Measurements from ENCODE around the gene SLC25A23.
"Not testable (repeated sequence)": the region's sequence is repeated elsewhere in the genome, so short reads cannot be mapped to it uniquely, and the experiment has no call there.

SLC25A23 gene

DNA sequence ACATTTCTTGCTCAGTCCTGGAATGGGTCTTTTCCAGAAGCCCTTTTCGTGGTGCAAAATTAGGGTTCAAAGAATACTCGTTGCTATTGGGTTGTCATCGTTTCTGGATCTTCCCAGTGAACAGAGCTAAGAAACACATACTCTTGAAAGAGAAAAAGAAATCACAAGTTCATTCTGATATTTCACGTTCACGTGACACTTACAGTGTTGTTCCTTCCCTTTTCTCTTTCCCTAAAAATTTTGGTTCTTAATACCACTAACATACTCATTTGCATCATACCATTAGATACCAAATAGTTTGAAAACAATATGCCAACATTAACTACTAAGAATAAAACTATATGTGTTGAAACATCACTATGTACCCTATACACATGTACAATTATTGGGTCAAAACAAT lies 53.2 kb downstream of the SLC25A23 start:
- TF ChIP-seq, protein P1, sequence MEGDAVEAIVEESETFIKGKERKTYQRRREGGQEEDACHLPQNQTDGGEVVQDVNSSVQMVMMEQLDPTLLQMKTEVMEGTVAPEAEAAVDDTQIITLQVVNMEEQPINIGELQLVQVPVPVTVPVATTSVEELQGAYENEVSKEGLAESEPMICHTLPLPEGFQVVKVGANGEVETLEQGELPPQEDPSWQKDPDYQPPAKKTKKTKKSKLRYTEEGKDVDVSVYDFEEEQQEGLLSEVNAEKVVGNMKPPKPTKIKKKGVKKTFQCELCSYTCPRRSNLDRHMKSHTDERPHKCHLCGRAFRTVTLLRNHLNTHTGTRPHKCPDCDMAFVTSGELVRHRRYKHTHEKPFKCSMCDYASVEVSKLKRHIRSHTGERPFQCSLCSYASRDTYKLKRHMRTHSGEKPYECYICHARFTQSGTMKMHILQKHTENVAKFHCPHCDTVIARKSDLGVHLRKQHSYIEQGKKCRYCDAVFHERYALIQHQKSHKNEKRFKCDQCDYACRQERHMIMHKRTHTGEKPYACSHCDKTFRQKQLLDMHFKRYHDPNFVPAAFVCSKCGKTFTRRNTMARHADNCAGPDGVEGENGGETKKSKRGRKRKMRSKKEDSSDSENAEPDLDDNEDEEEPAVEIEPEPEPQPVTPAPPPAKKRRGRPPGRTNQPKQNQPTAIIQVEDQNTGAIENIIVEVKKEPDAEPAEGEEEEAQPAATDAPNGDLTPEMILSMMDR (IDR thresholded peaks at IDR 0.05; ENCODE audit: low read length, missing control alignments) = no peak
- DNase-seq (ENCODE audit: low read depth) = no peak

DNA sequence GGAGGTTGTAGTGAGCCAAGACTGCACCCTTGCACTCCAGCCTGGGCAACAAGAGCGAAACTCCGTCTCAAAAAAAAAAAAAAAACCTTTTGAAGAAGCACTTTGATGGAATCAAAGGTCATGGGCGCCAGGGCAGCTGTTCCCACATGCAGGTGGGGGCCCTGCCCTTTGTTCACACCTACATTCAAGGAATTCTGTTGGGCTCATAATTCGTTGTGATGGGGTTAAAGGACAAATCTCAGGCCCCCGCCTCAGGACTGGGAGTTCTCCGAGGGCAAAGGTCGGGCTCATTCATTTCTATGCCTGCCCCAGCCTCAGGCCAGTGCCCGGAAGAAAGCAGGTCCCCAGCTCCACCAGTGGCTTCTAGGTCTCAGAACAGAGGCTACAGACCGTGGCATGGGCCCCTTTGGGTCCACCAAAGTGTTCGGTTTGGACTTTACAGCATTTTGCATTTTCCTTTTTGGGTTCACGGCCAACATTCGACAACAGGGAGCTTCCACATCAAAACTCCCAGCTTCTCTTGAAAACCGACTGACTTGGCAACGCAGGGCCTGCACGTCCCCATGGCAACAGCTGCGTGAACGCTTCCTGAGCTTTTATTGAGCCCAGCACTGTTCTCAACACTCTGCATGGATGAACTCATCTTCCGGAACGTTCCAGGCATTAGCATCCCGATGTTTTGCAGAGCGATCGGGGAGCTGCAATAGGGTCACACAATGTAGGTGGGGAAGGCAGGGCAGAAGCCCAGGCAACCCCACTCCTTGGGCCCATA lies 56.6 kb downstream of the SLC25A23 start:
- TF ChIP-seq, protein P1 (IDR thresholded peaks at IDR 0.05; ENCODE audit: low read length, missing control alignments) = no peak
- H3K4me3 ChIP-seq (replicated peaks; ENCODE audit: low read depth, low read length) = no peak overlapping the region
- peak; percentile 88 for DNase-seq (ENCODE audit: low read depth)

More for the DNA sequence above, 53.2 kb downstream of the SLC25A23 start:
- no peak overlapping the region for H3K4me3 ChIP-seq (replicated peaks; ENCODE audit: low read depth, low read length)

DNA sequence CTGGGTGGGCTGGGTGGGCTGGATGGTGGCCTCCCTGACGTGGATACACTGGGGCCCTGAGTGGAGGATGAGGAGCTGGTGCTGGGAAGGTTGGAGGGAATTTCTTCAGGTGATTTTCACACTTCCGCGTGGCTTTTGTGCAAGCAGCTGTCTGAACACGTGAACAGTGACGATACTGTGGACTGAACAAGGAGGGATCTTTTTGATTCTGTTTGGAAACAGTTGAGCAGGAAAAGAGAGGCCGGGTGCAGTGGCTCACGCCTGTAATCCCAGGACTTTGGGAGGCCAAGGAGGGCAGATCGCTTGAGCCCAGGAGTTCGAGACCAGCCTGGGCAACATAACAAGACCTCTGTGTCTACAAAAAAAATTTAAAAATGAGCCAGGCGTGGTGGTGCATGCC lies 57.5 kb downstream of the SLC25A23 start:
- TF ChIP-seq, protein P1 (IDR thresholded peaks at IDR 0.05; ENCODE audit: low read length, missing control alignments) = no peak
- DNase-seq (ENCODE audit: low read depth) = no peak
- no peak overlapping the region for H3K4me3 ChIP-seq (replicated peaks; ENCODE audit: low read depth, low read length)

DNA sequence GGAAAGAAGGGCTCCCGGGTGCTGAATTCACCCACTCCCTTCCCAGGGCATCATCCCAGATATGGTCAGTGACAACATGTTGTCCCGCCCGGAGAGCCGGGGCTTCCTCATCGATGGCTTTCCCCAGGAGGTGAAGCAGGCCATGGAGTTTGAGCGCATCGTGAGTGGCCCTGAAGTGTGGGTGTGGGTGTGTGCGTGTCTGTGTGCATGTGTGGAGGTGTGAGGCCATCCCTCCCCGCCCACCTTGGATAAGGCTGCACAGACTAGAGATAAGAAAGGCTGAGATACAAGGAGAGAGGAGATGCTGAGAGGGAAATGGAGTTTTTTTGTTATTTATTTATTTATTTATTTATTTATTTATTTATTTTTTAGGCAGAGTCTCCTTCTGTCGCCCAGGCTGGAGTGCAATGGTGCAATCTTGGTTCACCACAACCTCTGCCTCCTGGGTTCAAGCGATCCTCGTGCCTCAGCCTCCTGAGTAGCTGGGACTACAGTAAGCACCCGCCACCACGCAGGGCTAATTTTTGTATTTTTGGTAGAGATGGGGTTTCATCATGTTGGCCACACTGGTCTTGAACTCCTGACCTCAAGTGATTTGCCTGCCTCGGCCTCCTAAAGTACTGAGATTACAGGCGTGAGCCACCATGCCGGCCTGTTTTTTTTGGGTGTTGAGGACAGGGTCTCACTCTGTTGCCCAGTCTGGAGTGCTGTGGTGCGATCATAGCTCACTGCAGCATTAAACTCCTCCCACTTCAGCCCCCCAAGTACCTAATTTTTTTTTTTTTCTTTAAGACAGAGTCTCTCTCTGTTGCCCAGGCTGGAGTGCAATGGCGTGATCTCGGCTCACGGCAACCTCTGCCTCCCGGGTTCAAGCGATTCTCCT lies 59.3 kb downstream of the SLC25A23 start:
- H3K4me3 ChIP-seq (replicated peaks; ENCODE audit: low read depth, low read length); DNase-seq (ENCODE audit: low read depth): not testable (repeated sequence)

DNA sequence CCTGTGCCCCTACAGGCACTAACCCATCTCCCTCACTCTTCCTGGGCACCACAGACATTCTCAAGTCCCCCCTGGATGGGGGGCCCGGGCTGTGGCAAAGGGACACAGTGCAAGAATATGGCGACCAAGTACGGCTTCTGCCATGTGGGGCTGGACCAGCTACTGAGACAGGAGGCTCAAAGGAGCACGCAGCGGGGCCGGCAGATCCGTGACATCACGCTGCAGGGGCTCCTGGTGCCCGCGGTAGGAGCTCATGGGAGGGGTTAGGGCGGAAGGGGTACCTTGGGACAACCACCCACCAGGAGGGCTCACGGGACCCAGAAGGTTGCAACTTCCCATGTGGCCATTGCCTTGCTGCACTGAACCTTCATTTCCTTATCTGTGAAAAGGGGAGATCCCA lies 63.3 kb downstream of the SLC25A23 start:
- H3K4me3 ChIP-seq (replicated peaks; ENCODE audit: low read depth, low read length) = no peak overlapping the region
- no peak for DNase-seq (ENCODE audit: low read depth)
- TF ChIP-seq, protein P1 (IDR thresholded peaks at IDR 0.05; ENCODE audit: low read length, missing control alignments) = no peak

DNA sequence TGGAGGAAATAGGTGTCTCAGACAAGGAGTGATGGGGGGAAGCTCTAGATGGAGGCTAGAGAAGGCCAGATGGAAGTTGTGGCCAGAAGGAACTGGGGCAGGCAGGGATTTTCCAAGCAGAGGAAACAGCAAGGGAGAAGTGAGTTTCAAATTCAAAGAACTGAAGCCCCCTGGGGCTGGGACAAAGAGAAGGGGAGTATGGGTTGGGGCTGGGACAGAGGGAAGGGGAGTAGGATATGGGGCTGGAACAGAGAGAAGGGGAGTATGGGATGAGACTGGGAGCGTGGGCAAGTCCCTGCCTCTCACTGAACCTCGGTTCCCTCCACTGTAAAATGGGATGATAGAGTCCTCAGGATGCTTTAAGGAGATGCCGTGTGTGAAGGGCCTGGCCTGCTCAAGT lies 64.8 kb downstream of the SLC25A23 start:
- TF ChIP-seq, protein P1 (IDR thresholded peaks at IDR 0.05; ENCODE audit: low read length, missing control alignments) = no peak
- DNase-seq (ENCODE audit: low read depth) = no peak
- no peak overlapping the region for H3K4me3 ChIP-seq (replicated peaks; ENCODE audit: low read depth, low read length)

DNA sequence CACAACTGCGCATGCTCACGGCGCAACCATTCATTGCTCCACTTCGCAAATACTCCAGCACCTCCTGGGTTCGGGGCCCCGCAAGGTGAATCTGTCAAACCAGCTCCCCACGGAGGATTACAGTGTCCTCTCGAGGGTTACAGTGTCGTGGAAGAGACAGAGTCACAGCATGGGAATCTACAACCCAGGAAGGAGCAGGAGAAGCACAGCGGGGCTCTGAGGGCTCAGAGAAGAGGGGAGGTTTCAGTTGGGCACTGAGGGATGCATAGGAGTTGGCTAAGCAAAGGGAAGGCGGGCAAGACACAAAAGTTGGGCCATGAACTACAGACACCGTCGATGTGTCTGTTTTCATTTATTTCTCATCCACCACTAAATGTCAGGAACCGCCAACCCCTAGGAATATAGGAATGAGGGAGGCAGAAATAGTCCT lies 65.6 kb downstream of the SLC25A23 start:
- TF ChIP-seq, protein P1 (IDR thresholded peaks at IDR 0.05; ENCODE audit: low read length, missing control alignments) = no peak
- DNase-seq (ENCODE audit: low read depth) = no peak
- H3K4me3 ChIP-seq (replicated peaks; ENCODE audit: low read depth, low read length) = peak overlapping the region; percentile 92
